AG04449 (cell line): ENCODE data around the gene ZBTB12.

Experiments
- CTCF ChIA-PET: fragments of 350-600 bp; formaldehyde crosslinking; extraction: SDS; loops from one replicate; lab custom pipeline; 2021; ENCODE audit warnings: antibody characterized with exemption; lab: Yijun Ruan, JAX
- POLR2A ChIA-PET: fragments of 400-600, 350-600 bp; formaldehyde crosslinking; extraction: SDS; loops from one replicate; lab custom pipeline; 2020; ENCODE audit warnings: antibody characterized with exemption, inconsistent platforms; lab: Yijun Ruan, JAX
- DNase-seq: peaks from one replicate; pipeline ENCODE4 v3.0.0-alpha.2; 2010; ENCODE audit warnings: low read depth, low spot score
- H3K4me3 ChIP-seq: 2 replicates; pipeline ENCODE4 v1.5.1; 2011; ENCODE audit warnings: low read depth, mild to moderate bottlenecking, control low read depth, low read length
- TF ChIP-seq, protein P1 (sequence below): IDR thresholded peaks from one replicate; pipeline ENCODE4 v1.5.1; 2011; ENCODE audit warnings: mild to moderate bottlenecking, moderate library complexity, low read length, control low read depth, inconsistent platforms; ENCODE audit not compliant: insufficient read depth; ENCODE audit errors: missing control alignments

ZBTB12 gene

DNA sequence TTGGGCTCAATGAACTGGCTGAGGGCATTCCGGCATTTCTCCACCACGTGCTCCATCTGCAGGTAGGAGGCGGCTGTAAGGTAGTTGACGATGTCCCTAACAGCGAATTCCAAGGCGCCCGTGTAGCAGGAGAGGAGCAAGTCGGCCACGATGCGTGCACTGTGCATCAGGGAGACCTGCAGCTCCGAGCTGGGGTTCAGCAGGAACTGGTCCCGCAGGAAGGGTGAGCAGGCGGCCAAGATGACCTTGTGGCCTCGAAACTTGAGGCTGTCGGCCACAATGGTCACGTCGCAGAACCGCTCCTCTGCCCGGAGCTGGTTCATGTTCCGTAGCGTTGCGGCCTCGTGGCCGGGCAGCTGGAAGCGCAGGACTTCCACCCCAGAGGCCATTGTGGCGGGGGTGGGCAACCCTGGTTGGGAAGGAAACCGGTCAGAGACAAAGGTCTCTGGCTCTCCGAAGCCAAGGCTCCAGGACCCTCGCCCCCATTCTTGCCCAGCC, 920 bp downstream of the ZBTB12 start:
- H3K4me3 ChIP-seq, result peak overlapping the region; percentile 73
- ChIA-PET POLR2A (interaction anchor here (1.5 to 2.3 kb wide), 2 partner anchors 38 to 73 kb away, joined by 5 to 6 read pairs; partner anchors contain the start of genes HSPA1B and NEU1), CTCF (interaction anchor here (1.3 to 6.6 kb wide), 2 partner anchors 11 to 51 kb away, joined by 3 to 35 read pairs; no protein-coding TSS in a partner anchor)
- TF ChIP-seq, protein P1, sequence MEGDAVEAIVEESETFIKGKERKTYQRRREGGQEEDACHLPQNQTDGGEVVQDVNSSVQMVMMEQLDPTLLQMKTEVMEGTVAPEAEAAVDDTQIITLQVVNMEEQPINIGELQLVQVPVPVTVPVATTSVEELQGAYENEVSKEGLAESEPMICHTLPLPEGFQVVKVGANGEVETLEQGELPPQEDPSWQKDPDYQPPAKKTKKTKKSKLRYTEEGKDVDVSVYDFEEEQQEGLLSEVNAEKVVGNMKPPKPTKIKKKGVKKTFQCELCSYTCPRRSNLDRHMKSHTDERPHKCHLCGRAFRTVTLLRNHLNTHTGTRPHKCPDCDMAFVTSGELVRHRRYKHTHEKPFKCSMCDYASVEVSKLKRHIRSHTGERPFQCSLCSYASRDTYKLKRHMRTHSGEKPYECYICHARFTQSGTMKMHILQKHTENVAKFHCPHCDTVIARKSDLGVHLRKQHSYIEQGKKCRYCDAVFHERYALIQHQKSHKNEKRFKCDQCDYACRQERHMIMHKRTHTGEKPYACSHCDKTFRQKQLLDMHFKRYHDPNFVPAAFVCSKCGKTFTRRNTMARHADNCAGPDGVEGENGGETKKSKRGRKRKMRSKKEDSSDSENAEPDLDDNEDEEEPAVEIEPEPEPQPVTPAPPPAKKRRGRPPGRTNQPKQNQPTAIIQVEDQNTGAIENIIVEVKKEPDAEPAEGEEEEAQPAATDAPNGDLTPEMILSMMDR, result no peak
- DNase-seq, result no peak

DNA sequence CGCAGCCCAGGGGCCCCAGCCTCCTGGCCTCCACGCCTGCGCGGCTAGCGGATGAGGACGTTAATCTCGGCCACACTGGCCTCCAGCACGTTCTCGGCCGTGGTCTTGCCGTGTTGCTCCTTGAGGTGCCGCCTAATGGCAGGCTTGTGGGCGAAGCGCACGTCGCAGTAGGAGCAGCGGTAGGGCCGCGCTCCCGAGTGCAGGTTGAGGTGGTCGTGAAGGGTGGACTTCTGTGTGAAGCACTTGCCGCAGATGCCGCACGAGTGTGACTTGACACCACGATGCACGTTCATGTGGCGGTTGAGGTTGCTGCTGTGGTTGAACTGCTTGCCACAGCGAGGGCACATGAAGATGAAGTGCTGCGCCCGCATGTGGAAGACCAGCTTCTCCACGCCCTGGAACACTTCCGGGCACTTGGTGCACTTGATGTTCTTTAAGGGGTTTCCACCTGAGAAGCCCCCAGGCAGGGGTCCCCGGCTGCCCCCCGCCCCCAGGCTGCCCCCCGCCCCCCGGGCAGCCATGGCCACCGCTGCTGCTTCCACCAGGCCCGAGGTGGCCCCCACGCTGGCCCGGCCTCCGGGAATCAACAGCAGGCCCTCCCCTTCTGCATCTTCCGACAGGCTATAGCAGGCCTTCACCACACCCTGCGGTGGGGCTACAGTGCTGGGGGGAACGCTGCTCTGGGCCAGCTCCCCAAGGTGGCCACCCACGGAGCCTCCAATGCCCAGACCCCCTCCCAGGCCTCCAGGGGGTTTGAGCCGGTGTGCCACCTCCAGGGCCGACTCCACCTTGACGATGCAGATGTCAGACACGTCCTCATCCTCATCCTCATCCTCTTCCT, 1.8 kb downstream of the ZBTB12 start:
- CTCF ChIA-PET, result interaction anchor here (1.3 to 6.6 kb wide), 2 partner anchors 11 to 52 kb away, joined by 3 to 35 read pairs; no protein-coding TSS in a partner anchor

DNA sequence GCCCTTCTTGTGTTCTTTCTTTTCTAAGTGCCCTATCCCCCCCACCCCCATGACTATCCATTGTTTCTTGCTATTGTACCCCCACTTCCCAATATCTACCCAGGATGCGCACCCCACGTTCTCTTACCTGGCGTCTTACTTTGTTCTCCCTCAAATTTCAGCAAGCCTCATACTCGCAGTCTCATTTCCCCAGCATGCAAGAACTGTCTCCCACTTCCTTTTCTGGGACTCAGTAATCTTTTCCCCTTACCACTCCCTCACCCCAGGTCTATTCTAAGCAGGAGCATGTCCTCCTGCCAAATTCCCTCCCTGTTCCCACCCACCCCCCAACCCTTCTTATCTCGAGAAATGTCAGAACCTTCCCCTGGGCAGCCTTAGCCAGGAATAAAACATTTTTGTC, 2.7 kb downstream of the ZBTB12 start:
- POLR2A ChIA-PET, result no interaction called here
- DNase-seq, result no peak
- no peak overlapping the region for H3K4me3 ChIP-seq
- TF ChIP-seq, protein P1, result no peak
- CTCF ChIA-PET, result interaction anchor here (1.0 to 2.6 kb wide), 2 partner anchors 53 to 66 kb away, joined by 3 to 17 read pairs; no protein-coding TSS in a partner anchor

More for the DNA sequence above, 1.8 kb downstream of the ZBTB12 start:
- POLR2A ChIA-PET, result no interaction called here
- no peak overlapping the region; the same call in 1 of the 2 replicates for H3K4me3 ChIP-seq
- DNase-seq, result no peak
- TF ChIP-seq, protein P1, result no peak

DNA sequence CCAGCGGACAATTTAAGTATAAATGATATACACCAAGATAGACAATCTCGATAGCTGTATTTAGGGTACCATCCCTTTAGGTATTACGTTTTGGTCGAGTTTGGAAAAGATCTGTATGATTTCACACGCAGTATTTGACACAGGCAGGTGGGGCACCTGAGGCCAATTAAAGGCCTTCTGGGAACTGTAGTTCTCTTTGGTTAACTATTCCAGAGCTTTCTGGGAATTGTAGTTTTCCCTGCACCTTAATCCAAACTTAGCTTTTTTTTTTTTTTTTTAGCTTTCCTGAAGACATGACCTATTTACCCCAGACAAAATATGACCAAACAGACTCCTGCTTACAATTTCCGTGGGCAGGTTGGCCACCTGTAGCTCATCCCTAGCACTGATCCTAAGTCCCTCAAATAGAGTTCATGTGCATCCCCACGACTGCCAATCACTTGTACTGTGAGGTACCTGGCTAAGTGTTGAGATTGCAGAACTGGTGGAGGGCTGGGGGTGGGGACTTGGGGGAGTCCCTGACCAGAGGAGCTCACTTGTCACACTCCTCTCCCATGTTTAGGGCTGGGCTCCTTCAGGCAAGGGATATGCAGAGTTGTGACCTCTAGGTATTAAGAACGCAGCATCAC, 3.4 kb downstream of the ZBTB12 start:
- CTCF ChIA-PET, result interaction anchor here (0.6 to 2.6 kb wide), 8 partner anchors 9 to 748 kb away, joined by 3 to 24 read pairs (median 4); no protein-coding TSS in a partner anchor
- DNase-seq, result no peak
- H3K4me3 ChIP-seq, result peak overlapping the region; percentile 97
- TF ChIP-seq, protein P1, result no peak
- POLR2A ChIA-PET, result interaction anchor here (0.6 to 1.9 kb wide), 5 partner anchors 16 to 71 kb away, joined by 3 to 6 read pairs (median 4); partner anchors contain the start of genes HSPA1B, NELFE, NEU1 and SKIC2

DNA sequence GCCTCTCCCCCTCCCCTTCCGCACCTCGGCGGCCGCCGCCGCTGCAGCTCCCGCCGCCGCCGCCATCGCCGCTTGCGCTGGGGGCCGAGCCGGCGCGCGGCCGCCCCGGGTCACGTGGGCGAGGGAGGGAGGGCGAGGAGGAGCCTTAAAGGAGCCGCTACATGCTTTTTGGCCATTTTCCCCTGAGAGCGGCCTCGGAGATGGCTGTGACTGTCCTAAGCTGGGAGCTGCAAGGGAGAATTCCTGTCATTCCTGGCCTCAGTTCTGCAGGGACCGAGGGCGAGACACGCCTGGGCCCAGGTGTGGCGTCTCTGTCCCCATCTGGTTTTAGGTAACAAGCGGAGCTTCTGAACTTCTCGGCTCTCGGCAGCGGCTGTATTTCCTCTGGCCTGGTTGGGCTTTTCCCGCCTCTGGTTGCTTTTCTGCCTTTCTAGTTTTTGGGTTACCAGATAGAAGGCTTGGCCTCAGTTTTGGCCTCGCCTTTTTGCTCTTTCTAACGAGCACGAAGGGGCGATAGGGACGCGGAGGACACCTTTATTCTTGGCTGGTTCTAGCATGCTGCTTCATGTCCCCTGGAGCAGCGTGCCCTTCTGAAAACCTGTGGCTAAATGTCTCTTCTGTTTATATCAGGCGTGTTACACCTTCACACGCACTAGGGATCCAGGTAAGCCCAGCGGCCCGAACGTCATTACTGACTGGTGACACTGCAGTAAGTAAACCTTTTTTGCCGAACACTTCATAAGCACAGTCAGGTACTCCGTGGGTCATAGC, 4.1 kb downstream of the ZBTB12 start, which contains the start of gene EHMT2:
Gene EHMT2, minus strand, starts transcription at position 87 of the 771 bp plus-strand sequence. Its CDS starts 21 bp downstream, at position 66.
- POLR2A ChIA-PET, result interaction anchor here (0.6 to 1.9 kb wide), 12 partner anchors 10 to 1341 kb away, joined by 3 to 8 read pairs (median 3); partner anchors contain the start of genes DXO, GPANK1, HSPA1B and NELFE
- H3K4me3 ChIP-seq, result peak within 1 kb of the TSS; percentile 97
- CTCF ChIA-PET, result interaction anchor here (0.6 to 2.6 kb wide), 7 partner anchors 9 to 747 kb away, joined by 3 to 24 read pairs (median 4); no protein-coding TSS in a partner anchor
- DNase-seq, result no peak
- TF ChIP-seq, protein P1, result no peak
